Duodenal mucosa (tissue), 2 donors: ENCODE data around the gene RPL29.
A peak's percentile ranks its signal among the peaks of the same experiment; 100 is the strongest.
"Not testable (repeated sequence)": the region's sequence is repeated elsewhere in the genome, so short reads cannot be mapped to it uniquely, and the experiment has no call there.

ENCODE experiments used
- H3K27ac ChIP-seq: one replicate; pipeline ENCODE4 v1.7.0; 2013; ENCODE audit warnings: low read depth, low read length
- H3K27me3 ChIP-seq, 2 donors: one replicate each; pipeline ENCODE4 v1.7.0; 2013; ENCODE audit warnings: low read length in 2 of 2, control low read depth in 1 of 2; ENCODE audit not compliant: insufficient read depth in 2 of 2, control insufficient read depth in 1 of 2
- H3K36me3 ChIP-seq, 2 donors: one replicate each; pipeline ENCODE4 v1.7.0; 2013; ENCODE audit warnings: low read length in 2 of 2, control low read depth in 1 of 2; ENCODE audit not compliant: insufficient read depth in 2 of 2, control insufficient read depth in 1 of 2
- H3K4me1 ChIP-seq, 2 donors: one replicate each; pipeline ENCODE4 v1.7.0; 2013; ENCODE audit warnings: low read length in 2 of 2, control low read depth in 1 of 2; ENCODE audit not compliant: insufficient read depth in 2 of 2, control insufficient read depth in 1 of 2
- H3K4me3 ChIP-seq, 2 donors: one replicate each; pipeline ENCODE4 v1.7.0; 2013; ENCODE audit warnings: low read length in 2 of 2, low read depth in 1 of 2
- H3K9ac ChIP-seq, 2 donors: one replicate each; pipeline ENCODE4 v1.7.0; 2013; ENCODE audit warnings: low read length in 2 of 2, low read depth in 1 of 2
- H3K9me3 ChIP-seq, 2 donors: one replicate each; pipeline ENCODE4 v1.7.0; 2013; ENCODE audit warnings: low read length in 2 of 2, control low read depth in 1 of 2; ENCODE audit not compliant: control insufficient read depth in 1 of 2

Gene RPL29

DNA sequence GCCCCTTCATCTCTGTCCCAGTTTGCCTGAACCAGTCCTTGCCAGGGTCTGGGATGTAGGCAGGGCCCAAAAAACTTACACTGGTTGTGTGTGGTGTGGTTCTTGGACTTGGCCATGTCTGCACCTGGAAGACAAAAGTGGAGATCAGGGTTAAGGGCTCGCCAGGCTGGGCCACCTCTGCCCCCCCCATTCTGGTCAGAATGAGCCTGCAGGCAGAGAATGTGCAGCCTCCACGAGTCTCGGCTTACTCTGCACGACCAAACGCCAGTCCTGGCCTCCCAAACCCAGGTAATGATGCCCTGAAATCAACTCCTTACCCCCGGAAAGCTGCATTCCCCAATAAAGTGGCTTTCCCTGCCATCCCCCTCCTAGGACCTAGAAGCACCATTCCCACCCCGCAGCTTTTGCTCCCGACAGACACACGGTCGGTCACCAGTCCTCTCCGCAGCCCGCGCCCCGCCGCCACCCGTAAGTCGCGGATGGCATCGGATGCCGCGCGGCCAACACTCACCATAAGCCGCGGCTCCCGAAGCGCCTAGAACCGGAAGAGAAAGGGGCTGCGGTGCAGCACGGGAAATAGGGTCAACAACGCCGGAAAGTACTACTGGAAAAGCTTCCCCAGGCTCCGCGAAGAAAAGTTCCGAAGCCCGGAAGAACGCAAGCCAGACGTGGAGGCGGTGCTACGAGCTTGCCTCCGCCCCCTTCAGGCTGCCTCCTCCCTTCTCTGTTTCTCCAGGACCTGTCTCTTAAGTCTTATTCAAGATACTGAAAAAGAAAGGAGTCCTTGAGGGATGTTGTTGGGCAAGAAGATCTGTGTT is at the start of gene RPL29:
TSS of gene RPL29 (minus strand) at position 550 of the 818 bp plus-strand sequence. CDS start at position 116, 434 bp downstream.
- Histone ChIP-seq H3K9ac (peak within 1 kb of the TSS; percentile 100), H3K27me3 (no peaks in the 10 kb centered on the region), H3K36me3 (peaks cover 20 to 28% of the 10 kb centered on the region in 2 donors), H3K4me3 (peak within 1 kb of the TSS; percentile 97 to 99), H3K4me1 (peaks cover 16 to 19% of the 10 kb centered on the region in 2 donors), H3K27ac (peak within 1 kb of the TSS; percentile 38), H3K9me3 (no peaks in the 10 kb centered on the region)

DNA sequence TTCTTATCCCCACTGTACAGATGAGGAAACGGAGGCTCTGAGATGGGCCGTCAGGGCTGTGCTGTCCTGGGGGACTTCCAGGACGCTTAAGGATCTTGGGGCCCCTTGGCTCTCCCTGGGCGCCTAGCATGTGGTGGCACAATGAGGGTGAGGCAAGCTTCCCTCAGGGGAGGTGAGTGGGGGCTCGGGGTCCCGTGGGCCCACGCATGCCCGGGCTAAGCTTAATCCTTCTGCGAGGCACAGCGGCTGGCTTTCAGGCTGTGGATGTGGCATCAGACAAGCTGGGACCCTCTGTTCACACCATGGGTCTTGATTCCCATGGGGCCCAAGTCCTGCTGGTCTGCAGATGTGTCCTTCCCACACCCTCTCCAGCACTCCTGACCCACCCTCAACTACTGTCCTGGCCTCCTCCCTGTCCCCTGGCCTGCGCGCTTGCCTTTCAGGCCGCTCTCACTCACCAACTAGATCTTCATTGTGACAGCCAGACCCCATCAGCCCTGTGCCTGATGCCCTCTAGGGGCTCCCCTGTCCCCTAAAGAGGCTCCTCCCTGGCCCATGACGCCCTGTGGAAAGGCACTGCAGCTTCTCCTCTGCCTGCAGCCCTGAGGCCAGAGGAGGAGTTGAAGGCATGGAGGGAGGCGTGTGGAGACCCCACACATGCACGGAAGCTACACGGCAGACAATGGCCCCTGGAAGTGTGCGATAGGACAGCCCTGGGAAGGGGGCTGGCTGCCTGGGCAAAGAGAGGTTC is 49.3 kb upstream of the RPL29 start:
- Histone ChIP-seq H3K9me3 (no peaks in the 10 kb centered on the region), H3K4me3 (no peak overlapping the region), H3K27me3 (peaks cover 0 to 3% of the 10 kb centered on the region in 2 donors), H3K9ac (no peak overlapping the region), H3K36me3 (peaks cover 12% of the 10 kb centered on the region in 2 donors), H3K27ac (no peak overlapping the region), H3K4me1 (no peaks in the 10 kb centered on the region)

DNA sequence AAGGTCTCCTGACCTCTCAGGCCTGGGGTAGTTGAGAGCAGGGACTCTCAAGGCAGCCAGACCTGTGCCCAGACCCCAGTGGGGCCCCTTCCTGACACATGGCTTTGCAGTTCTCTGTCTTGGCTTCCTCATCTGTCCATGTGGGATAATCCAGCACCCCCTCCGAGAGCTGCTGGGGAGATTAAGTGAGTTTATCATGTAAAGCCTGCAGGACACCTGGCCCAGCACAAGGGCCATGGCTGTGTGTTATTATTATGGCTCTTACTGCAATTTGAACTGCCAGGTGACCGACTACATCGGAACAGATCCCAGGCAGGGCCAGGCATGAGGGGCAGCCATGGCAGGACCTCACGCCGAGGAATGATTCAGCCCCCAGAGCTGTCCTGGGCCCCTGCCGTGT is 48.1 kb upstream of the RPL29 start:
- H3K27me3 ChIP-seq = peaks cover 4 to 12% of the 10 kb centered on the region in 2 donors
- no peak overlapping the region for H3K4me3 ChIP-seq
- no peaks in the 10 kb centered on the region for H3K4me1 ChIP-seq
- no peak overlapping the region for H3K9ac ChIP-seq
- no peak overlapping the region for H3K27ac ChIP-seq
- peaks cover 0 to under 1% of the 10 kb centered on the region in 2 donors for H3K36me3 ChIP-seq
- no peaks in the 10 kb centered on the region for H3K9me3 ChIP-seq

DNA sequence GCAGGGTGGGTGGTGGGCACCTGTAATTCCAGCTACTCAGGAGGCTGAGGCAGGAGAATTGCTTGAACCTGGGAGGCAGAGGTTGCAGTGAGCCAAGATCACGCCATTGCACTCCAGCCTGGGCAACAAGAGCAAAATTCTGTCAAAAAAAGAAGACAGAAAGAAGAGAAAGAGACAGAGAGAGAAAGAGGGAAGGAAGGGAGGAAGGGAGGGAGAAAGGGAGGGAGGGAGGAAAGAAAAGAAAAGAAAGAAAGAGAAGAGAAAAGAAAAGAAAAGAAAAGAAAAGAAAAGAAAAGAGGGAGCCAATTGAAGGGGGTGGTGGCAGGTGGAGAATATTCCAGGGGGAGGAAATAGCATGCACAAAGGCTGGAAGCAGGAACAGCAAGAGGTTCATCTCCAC is 47.3 kb upstream of the RPL29 start:
- H3K4me3 ChIP-seq, H3K36me3 ChIP-seq, H3K9ac ChIP-seq, H3K27ac ChIP-seq, H3K4me1 ChIP-seq, H3K9me3 ChIP-seq: not testable (repeated sequence)
- peaks cover 4 to 12% of the 10 kb centered on the region in 2 donors for H3K27me3 ChIP-seq

DNA sequence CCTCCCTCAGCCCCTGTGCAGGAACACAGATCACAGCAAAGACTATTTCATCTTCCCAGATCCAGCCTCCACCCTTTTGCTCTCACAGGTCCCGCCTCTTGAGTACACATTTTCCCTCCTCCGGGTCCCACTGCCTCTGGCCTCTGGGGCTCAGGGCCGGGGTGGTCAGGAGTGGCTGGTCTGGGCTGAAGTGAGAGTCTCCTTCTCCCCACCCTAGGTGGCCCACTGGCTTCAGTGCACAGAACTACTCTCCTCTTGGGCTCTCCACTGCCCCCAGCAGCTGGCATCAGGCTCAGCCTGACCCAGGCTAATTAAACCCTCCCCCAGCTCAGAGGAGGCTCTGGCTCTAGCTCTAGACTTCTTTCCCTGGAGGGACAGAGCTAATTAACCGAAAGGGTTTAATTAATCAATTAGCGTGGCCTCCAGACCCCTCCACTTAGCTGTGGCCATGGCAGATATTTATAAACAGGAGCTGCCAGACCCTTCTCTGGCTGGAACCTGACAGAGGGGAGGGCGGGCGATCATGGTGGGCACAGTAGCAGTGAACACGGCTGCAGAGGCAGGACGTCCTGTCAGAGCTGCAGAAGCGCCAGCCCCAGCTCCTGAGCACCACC is 45.5 kb upstream of the RPL29 start:
- no peak overlapping the region for H3K4me3 ChIP-seq
- H3K27ac ChIP-seq = no peak overlapping the region
- no peak overlapping the region for H3K9ac ChIP-seq
- H3K4me1 ChIP-seq = no peaks in the 10 kb centered on the region
- no peaks in the 10 kb centered on the region for H3K9me3 ChIP-seq
- no peaks in the 10 kb centered on the region for H3K36me3 ChIP-seq
- H3K27me3 ChIP-seq = peaks cover 4 to 12% of the 10 kb centered on the region in 2 donors

DNA sequence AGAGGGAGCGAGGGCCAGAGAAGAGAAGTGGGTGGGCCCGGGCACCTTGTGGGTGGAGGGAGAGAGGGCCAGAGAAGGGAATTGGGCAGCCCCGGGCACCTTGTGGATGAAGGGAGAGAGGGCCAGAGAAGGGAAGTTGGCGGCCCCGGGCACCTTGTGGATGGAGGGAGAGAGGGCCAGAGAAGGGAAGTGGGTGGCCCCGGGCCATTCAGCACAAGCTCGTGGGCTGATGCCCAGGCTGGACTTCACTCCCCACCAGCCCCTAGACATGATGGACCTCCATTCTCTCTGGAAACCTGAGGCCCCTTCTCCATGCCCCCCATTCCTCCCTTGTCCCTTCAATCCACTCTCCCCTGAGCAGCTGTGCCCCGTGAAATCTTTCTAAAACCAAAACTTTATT is 44.9 kb upstream of the RPL29 start:
- H3K9me3 ChIP-seq = no peaks in the 10 kb centered on the region
- peaks cover 4 to 12% of the 10 kb centered on the region in 2 donors for H3K27me3 ChIP-seq
- H3K4me1 ChIP-seq = no peaks in the 10 kb centered on the region
- no peak overlapping the region for H3K4me3 ChIP-seq
- no peaks in the 10 kb centered on the region for H3K36me3 ChIP-seq
- no peak overlapping the region for H3K27ac ChIP-seq
- H3K9ac ChIP-seq = no peak overlapping the region

DNA sequence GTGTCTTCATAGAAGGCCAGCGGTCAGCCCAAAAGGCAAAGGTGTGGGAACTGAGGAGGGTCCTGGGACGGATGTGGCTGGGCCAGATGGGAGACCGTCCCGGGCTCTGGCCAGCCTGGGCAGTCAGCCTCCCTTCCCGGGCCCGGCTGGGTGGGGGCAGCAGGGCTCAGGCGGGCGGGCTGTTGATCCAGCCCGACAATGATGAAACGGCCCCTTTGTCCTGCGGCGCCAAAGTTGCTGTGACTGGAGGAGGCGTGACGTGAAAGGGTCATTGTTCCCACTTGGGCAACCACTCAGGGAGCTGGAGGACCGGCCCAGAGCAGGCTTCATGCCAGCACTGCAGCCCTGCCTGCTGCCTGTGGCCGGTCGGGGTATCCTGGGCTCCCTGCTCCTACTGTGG is 44.2 kb upstream of the RPL29 start:
- Histone ChIP-seq H3K9ac (no peak overlapping the region), H3K27ac (no peak overlapping the region), H3K9me3 (no peaks in the 10 kb centered on the region), H3K27me3 (peaks cover 4 to 12% of the 10 kb centered on the region in 2 donors), H3K4me1 (no peaks in the 10 kb centered on the region), H3K4me3 (no peak overlapping the region), H3K36me3 (no peaks in the 10 kb centered on the region)

DNA sequence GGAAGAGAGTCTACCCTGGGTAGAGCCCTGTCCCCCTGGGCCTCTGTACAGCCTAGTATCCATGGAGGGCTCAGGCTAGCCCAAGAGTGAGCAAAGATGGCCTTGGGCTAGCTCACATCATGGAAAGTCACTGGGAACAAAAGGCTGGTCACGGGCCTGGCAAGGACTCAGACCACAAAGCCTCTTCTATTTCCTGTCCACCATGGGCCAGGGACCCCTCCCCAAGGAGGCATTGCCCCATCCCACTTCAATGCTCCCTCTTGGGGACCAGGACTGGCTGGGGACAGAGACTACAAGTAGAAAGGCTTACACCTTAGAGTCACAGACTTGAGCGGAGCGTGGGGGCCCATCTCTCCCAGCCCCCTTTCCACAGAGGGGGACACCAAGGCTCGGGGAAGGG is 43.7 kb upstream of the RPL29 start:
- Histone ChIP-seq H3K9ac (no peak overlapping the region), H3K4me1 (no peaks in the 10 kb centered on the region), H3K9me3 (no peaks in the 10 kb centered on the region), H3K27ac (no peak overlapping the region), H3K27me3 (peaks cover 4 to 12% of the 10 kb centered on the region in 2 donors), H3K4me3 (no peak overlapping the region), H3K36me3 (no peaks in the 10 kb centered on the region)

DNA sequence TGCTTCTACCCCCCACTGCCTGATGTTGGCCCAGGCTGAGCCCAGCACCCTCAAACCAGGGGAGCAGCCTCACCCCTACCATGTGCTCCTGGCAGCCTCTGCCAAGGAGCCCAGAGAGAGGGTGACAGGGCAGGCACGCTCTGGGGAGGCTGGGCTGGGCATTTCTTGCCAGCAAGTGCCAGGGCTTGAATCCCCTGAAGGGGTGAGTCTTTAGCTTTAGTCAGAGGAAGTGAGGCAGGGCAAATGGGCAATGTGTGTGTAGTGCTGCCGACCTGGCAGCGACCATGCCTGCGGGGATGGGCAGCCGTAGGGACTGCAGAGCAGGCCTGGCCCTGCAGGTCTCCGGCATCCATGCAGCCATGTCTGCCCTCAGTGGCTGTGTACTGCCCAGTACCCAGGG is 42.5 kb upstream of the RPL29 start:
- Histone ChIP-seq H3K9ac (no peak overlapping the region), H3K9me3 (no peaks in the 10 kb centered on the region), H3K27me3 (peaks cover 4 to 12% of the 10 kb centered on the region in 2 donors), H3K4me1 (no peaks in the 10 kb centered on the region), H3K27ac (no peak overlapping the region), H3K4me3 (no peak overlapping the region), H3K36me3 (no peaks in the 10 kb centered on the region)

DNA sequence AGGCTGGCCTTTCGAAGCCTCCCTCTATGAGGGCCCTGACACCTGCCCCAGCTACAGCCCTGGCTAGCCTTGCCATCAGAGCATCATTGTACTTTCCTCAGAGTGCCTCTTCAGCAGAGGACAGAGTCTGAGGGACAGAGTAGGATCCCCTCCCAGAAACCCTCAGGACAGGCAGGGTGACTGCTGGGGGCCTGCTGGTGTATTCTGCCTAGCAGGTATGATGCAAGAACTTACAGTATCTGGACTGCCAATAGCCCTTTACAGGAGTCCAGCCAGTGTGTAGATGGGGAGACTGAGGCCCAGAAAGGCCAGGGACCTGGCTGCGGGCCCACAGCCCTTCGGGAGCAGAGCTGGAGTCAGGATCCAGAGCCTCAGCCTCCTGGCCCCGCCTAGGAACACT is 41.6 kb upstream of the RPL29 start:
- Histone ChIP-seq H3K4me1 (no peaks in the 10 kb centered on the region), H3K27me3 (peaks cover 4 to 12% of the 10 kb centered on the region in 2 donors), H3K4me3 (no peak overlapping the region), H3K9ac (no peak overlapping the region), H3K9me3 (no peaks in the 10 kb centered on the region), H3K36me3 (no peaks in the 10 kb centered on the region), H3K27ac (no peak overlapping the region)
